Activated naive CD4-positive, alpha-beta T cell treated with anti-CD3 and anti-CD28 coated beads, Interleukin-2, amount 50 U/mL, for 24 hours (primary cell): ENCODE results near the gene ATF2.

Experiments
- H3K27ac Mint-ChIP-seq: one replicate; pipeline ENCODE4 v1.8.0; 2021; ENCODE audit warnings: mild to moderate bottlenecking, mixed read lengths
- H3K27me3 Mint-ChIP-seq: one replicate; pipeline ENCODE4 v1.8.0; 2021; ENCODE audit warnings: mixed read lengths
- H3K36me3 Mint-ChIP-seq: one replicate; pipeline ENCODE4 v1.8.0; 2021; ENCODE audit warnings: mixed read lengths
- H3K4me1 Mint-ChIP-seq: one replicate; pipeline ENCODE4 v1.8.0; 2021; ENCODE audit warnings: mixed read lengths
- H3K4me3 Mint-ChIP-seq: one replicate; pipeline ENCODE4 v1.8.0; 2021; ENCODE audit warnings: mild to moderate bottlenecking, mixed read lengths
- H3K9me3 Mint-ChIP-seq: one replicate; pipeline ENCODE4 v1.8.0; 2021; ENCODE audit warnings: mixed read lengths

The ATF2 gene

GRCh38 chr2:175030380-175031271 is 137.4 kb downstream of the ATF2 start:
- Mint-ChIP-seq H3K27me3 (no peaks in the 10 kb centered on the region), H3K27ac (no peak overlapping the region), H3K4me1 (no peaks in the 10 kb centered on the region), H3K9me3 (no peaks in the 10 kb centered on the region), H3K36me3 (no peaks in the 10 kb centered on the region), H3K4me3 (no peak overlapping the region)

- Mint-ChIP-seq H3K9me3 (no peaks in the 10 kb centered on the region), H3K36me3 (no peaks in the 10 kb centered on the region), H3K4me3 (no peak overlapping the region), H3K27ac (no peak overlapping the region), H3K4me1 (no peaks in the 10 kb centered on the region), H3K27me3 (no peaks in the 10 kb centered on the region)
Observed at GRCh38 chr2:175027755-175028154, 140.2 kb downstream of the ATF2 start.

GRCh38 chr2:175026385-175026784 is 141.6 kb downstream of the ATF2 start:
- no peak overlapping the region for H3K27ac Mint-ChIP-seq
- no peaks in the 10 kb centered on the region for H3K27me3 Mint-ChIP-seq
- H3K4me1 Mint-ChIP-seq: no peaks in the 10 kb centered on the region
- H3K9me3 Mint-ChIP-seq: no peaks in the 10 kb centered on the region
- no peaks in the 10 kb centered on the region for H3K36me3 Mint-ChIP-seq
- no peak overlapping the region for H3K4me3 Mint-ChIP-seq

GRCh38 chr2:175025946-175026345 is 142.1 kb downstream of the ATF2 start:
- Mint-ChIP-seq H3K4me3 (no peak overlapping the region), H3K36me3 (no peaks in the 10 kb centered on the region)

GRCh38 chr2:175025233-175025632 is 142.8 kb downstream of the ATF2 start:
- H3K4me1 Mint-ChIP-seq: no peaks in the 10 kb centered on the region
- H3K27me3 Mint-ChIP-seq: no peaks in the 10 kb centered on the region
- H3K4me3 Mint-ChIP-seq: no peak overlapping the region
- no peaks in the 10 kb centered on the region for H3K36me3 Mint-ChIP-seq
- H3K9me3 Mint-ChIP-seq: no peaks in the 10 kb centered on the region
- no peak overlapping the region for H3K27ac Mint-ChIP-seq

More at GRCh38 chr2:175025946-175026345, 142.1 kb downstream of the ATF2 start:
- no peaks in the 10 kb centered on the region for H3K9me3 Mint-ChIP-seq
- H3K27me3 Mint-ChIP-seq: no peaks in the 10 kb centered on the region
- H3K27ac Mint-ChIP-seq: no peak overlapping the region
- H3K4me1 Mint-ChIP-seq: no peaks in the 10 kb centered on the region

- Mint-ChIP-seq H3K27me3 (no peaks in the 10 kb centered on the region), H3K36me3 (no peaks in the 10 kb centered on the region), H3K4me1 (no peaks in the 10 kb centered on the region), H3K4me3 (no peak overlapping the region), H3K9me3 (no peaks in the 10 kb centered on the region), H3K27ac (no peak overlapping the region)
Observed at GRCh38 chr2:175022923-175023322, 145.1 kb downstream of the ATF2 start.
